Activated CD4-positive, alpha-beta T cell treated with anti-CD3 and anti-CD28 coated beads, Interleukin-2, amount 10 ng/mL, durations not matched to agents 7 days and 5 days (primary cell): ENCODE measurements around the gene TRAPPC12. TPM values are rescaled to one million over a fixed set of nuclear protein-coding genes. Genes with fewer than 3 reads are reported as not detected.

Experiments used
- CTCF ChIA-PET: fragments of 350-600 bp; sonication (Branson Sonifier 250); formaldehyde crosslinking; loops from one replicate; lab custom pipeline; 2021; ENCODE audit warnings: antibody characterized with exemption; lab: Charles Lee
- POLR2A ChIA-PET: fragments of 350-600 bp; sonication (Branson Sonifier 250); formaldehyde crosslinking; loops from one replicate; lab custom pipeline; 2021; ENCODE audit warnings: antibody characterized with exemption; lab: Charles Lee
- DNase-seq: peaks from one replicate; pipeline ENCODE4 v3.0.0-alpha.2; 2020
- H3K27ac Mint-ChIP-seq: one replicate; pipeline ENCODE4 v1.8.0; 2021; ENCODE audit warnings: mild to moderate bottlenecking, moderate library complexity, mixed read lengths
- H3K27me3 Mint-ChIP-seq: one replicate; pipeline ENCODE4 v1.8.0; 2021; ENCODE audit warnings: mixed read lengths
- H3K36me3 Mint-ChIP-seq: one replicate; pipeline ENCODE4 v1.8.0; 2021; ENCODE audit warnings: low read depth, mixed read lengths
- H3K4me1 Mint-ChIP-seq: one replicate; pipeline ENCODE4 v1.8.0; 2021; ENCODE audit warnings: mixed read lengths
- H3K4me3 Mint-ChIP-seq: one replicate; pipeline ENCODE4 v1.8.0; 2021; ENCODE audit warnings: mild to moderate bottlenecking, moderate library complexity, mixed read lengths
- H3K9me3 Mint-ChIP-seq: one replicate; pipeline ENCODE4 v1.8.0; 2021; ENCODE audit warnings: mixed read lengths
- total RNA-seq, 2 experiments: library from RNA; stranded (reverse); gene quantifications; one replicate each; pipeline ENCODE4 v1.2.3, GENCODE V29; 2021

The TRAPPC12 gene
- total RNA-seq, 2 experiments from 2014 or later, result 84.0 to 88.0 TPM

GRCh38 chr2:3463944-3464343 is 84.5 kb downstream of the TRAPPC12 start:
- Mint-ChIP-seq H3K4me3 (no peak overlapping the region), H3K27me3 (no peaks in the 10 kb centered on the region), H3K36me3 (peaks cover 3% of the 10 kb centered on the region), H3K27ac (no peak overlapping the region), H3K4me1 (peaks cover 15% of the 10 kb centered on the region), H3K9me3 (no peaks in the 10 kb centered on the region)
- CTCF ChIA-PET, result interaction anchor here (0.9 kb wide), 1 partner anchor 9 kb away, joined by 4 read pairs; no protein-coding TSS in a partner anchor
- POLR2A ChIA-PET, result no interaction called here
- no peak for DNase-seq

GRCh38 chr2:3464401-3465005 is 85.0 kb downstream of the TRAPPC12 start:
- Mint-ChIP-seq H3K36me3 (peaks cover 3% of the 10 kb centered on the region), H3K4me3 (no peak overlapping the region), H3K27me3 (no peaks in the 10 kb centered on the region), H3K9me3 (no peaks in the 10 kb centered on the region), H3K4me1 (peaks cover 15% of the 10 kb centered on the region), H3K27ac (no peak overlapping the region)
- no peak for DNase-seq
- ChIA-PET POLR2A (no interaction called here), CTCF (interaction anchor here (0.9 kb wide), 1 partner anchor 9 kb away, joined by 4 read pairs; no protein-coding TSS in a partner anchor)

- CTCF ChIA-PET, result no interaction called here
- DNase-seq, result no peak
Observed at GRCh38 chr2:3465328-3465727, 85.8 kb downstream of the TRAPPC12 start.

GRCh38 chr2:3465844-3466481 is 86.5 kb downstream of the TRAPPC12 start:
- CTCF ChIA-PET, result no interaction called here
- POLR2A ChIA-PET, result no interaction called here

More at GRCh38 chr2:3465328-3465727, 85.8 kb downstream of the TRAPPC12 start:
- Mint-ChIP-seq H3K4me3 (no peak overlapping the region), H3K9me3 (no peaks in the 10 kb centered on the region), H3K4me1 (peaks cover 15% of the 10 kb centered on the region), H3K27me3 (no peaks in the 10 kb centered on the region), H3K36me3 (peaks cover 3% of the 10 kb centered on the region), H3K27ac (no peak overlapping the region)
- POLR2A ChIA-PET, result no interaction called here

GRCh38 chr2:3466482-3466863 is 87.0 kb downstream of the TRAPPC12 start:
- ChIA-PET POLR2A (no interaction called here), CTCF (no interaction called here)
- Mint-ChIP-seq H3K4me3 (no peak overlapping the region), H3K9me3 (no peaks in the 10 kb centered on the region), H3K27ac (no peak overlapping the region), H3K36me3 (peaks cover 3% of the 10 kb centered on the region), H3K27me3 (no peaks in the 10 kb centered on the region), H3K4me1 (peaks cover 7% of the 10 kb centered on the region)
- DNase-seq, result no peak

More at GRCh38 chr2:3465844-3466481, 86.5 kb downstream of the TRAPPC12 start:
- Mint-ChIP-seq H3K9me3 (no peaks in the 10 kb centered on the region), H3K27ac (no peak overlapping the region), H3K27me3 (no peaks in the 10 kb centered on the region), H3K4me1 (peaks cover 12% of the 10 kb centered on the region), H3K36me3 (peaks cover 3% of the 10 kb centered on the region), H3K4me3 (no peak overlapping the region)
- no peak for DNase-seq

- H3K27me3 Mint-ChIP-seq, result no peaks in the 10 kb centered on the region
- H3K4me3 Mint-ChIP-seq, result no peak overlapping the region
- peaks cover 3% of the 10 kb centered on the region for H3K4me1 Mint-ChIP-seq
- H3K9me3 Mint-ChIP-seq, result no peaks in the 10 kb centered on the region
- peaks cover 3% of the 10 kb centered on the region for H3K36me3 Mint-ChIP-seq
- ChIA-PET CTCF (no interaction called here), POLR2A (no interaction called here)
- no peak overlapping the region for H3K27ac Mint-ChIP-seq
- DNase-seq, result no peak
Observed at GRCh38 chr2:3466966-3467365, 87.5 kb downstream of the TRAPPC12 start.

- ChIA-PET CTCF (interaction anchor here (0.6 kb wide), 2 partner anchors 149 to 846 kb away, joined by 3 read pairs; no protein-coding TSS in a partner anchor), POLR2A (no interaction called here)
- no peak overlapping the region for H3K27ac Mint-ChIP-seq
- peaks cover 4% of the 10 kb centered on the region for H3K36me3 Mint-ChIP-seq
- DNase-seq, result no peak
- no peaks in the 10 kb centered on the region for H3K9me3 Mint-ChIP-seq
- no peak overlapping the region for H3K4me3 Mint-ChIP-seq
- H3K27me3 Mint-ChIP-seq, result no peaks in the 10 kb centered on the region
- no peaks in the 10 kb centered on the region for H3K4me1 Mint-ChIP-seq
Observed at GRCh38 chr2:3467654-3468053, 88.2 kb downstream of the TRAPPC12 start.

- Mint-ChIP-seq H3K36me3 (peaks cover 8% of the 10 kb centered on the region), H3K4me1 (no peaks in the 10 kb centered on the region), H3K4me3 (no peak overlapping the region), H3K27me3 (no peaks in the 10 kb centered on the region), H3K27ac (no peak overlapping the region), H3K9me3 (no peaks in the 10 kb centered on the region)
- DNase-seq, result no peak
- ChIA-PET CTCF (interaction anchor here (0.6 kb wide), 1 partner anchor 847 kb away, joined by 3 read pairs; no protein-coding TSS in a partner anchor), POLR2A (no interaction called here)
Observed at GRCh38 chr2:3468296-3468988, 88.9 kb downstream of the TRAPPC12 start.

- H3K9me3 Mint-ChIP-seq, result no peaks in the 10 kb centered on the region
- H3K4me3 Mint-ChIP-seq, result no peak overlapping the region
- no peak overlapping the region for H3K27ac Mint-ChIP-seq
- peaks cover 8% of the 10 kb centered on the region for H3K36me3 Mint-ChIP-seq
- DNase-seq, result no peak
- ChIA-PET POLR2A (no interaction called here), CTCF (no interaction called here)
- H3K27me3 Mint-ChIP-seq, result no peaks in the 10 kb centered on the region
- no peaks in the 10 kb centered on the region for H3K4me1 Mint-ChIP-seq
Observed at GRCh38 chr2:3469486-3469885, 90.0 kb downstream of the TRAPPC12 start.

GRCh38 chr2:3470166-3470651 is 90.7 kb downstream of the TRAPPC12 start:
- ChIA-PET CTCF (interaction anchor here (0.6 kb wide), 1 partner anchor 29 kb away, joined by 3 read pairs; no protein-coding TSS in a partner anchor), POLR2A (no interaction called here)
- Mint-ChIP-seq H3K4me1 (no peaks in the 10 kb centered on the region), H3K4me3 (no peak overlapping the region), H3K27ac (peak overlapping the region; percentile 13), H3K9me3 (no peaks in the 10 kb centered on the region), H3K36me3 (peaks cover 8% of the 10 kb centered on the region), H3K27me3 (no peaks in the 10 kb centered on the region)
- DNase-seq, result no peak

GRCh38 chr2:3470856-3471737 is 91.6 kb downstream of the TRAPPC12 start:
- CTCF ChIA-PET, result interaction anchor here (0.6 kb wide), 1 partner anchor 29 kb away, joined by 3 read pairs; no protein-coding TSS in a partner anchor
- H3K27ac Mint-ChIP-seq, result no peak overlapping the region
- no peak for DNase-seq
- H3K4me1 Mint-ChIP-seq, result no peaks in the 10 kb centered on the region
- no peaks in the 10 kb centered on the region for H3K27me3 Mint-ChIP-seq
- no peaks in the 10 kb centered on the region for H3K9me3 Mint-ChIP-seq
- H3K4me3 Mint-ChIP-seq, result no peak overlapping the region
- H3K36me3 Mint-ChIP-seq, result peaks cover 8% of the 10 kb centered on the region
- POLR2A ChIA-PET, result no interaction called here

- Mint-ChIP-seq H3K27me3 (no peaks in the 10 kb centered on the region), H3K36me3 (peaks cover 8% of the 10 kb centered on the region), H3K9me3 (no peaks in the 10 kb centered on the region), H3K4me3 (no peak overlapping the region), H3K27ac (no peak overlapping the region), H3K4me1 (no peaks in the 10 kb centered on the region)
- POLR2A ChIA-PET, result no interaction called here
- no peak for DNase-seq
- CTCF ChIA-PET, result interaction anchor here (1.8 to 2.2 kb wide), 2 partner anchors 8 to 11 kb away, joined by 4 to 10 read pairs; no protein-coding TSS in a partner anchor
Observed at GRCh38 chr2:3472296-3472695, 92.8 kb downstream of the TRAPPC12 start.
